Activated CD4-positive, alpha-beta T cell treated with anti-CD3 and anti-CD28 coated beads, Interleukin-2, amount 50 U/mL, for 4 hours (primary cell): ENCODE measurements around the gene RPL6.
"Not testable (repeated sequence)": the region's sequence is repeated elsewhere in the genome, so short reads cannot be mapped to it uniquely, and the experiment has no call there.

Experiments used
- DNase-seq, 2 experiments: peaks; one replicate each; pipeline ENCODE4 v3.0.0-alpha.2; 2020

The RPL6 gene

DNA sequence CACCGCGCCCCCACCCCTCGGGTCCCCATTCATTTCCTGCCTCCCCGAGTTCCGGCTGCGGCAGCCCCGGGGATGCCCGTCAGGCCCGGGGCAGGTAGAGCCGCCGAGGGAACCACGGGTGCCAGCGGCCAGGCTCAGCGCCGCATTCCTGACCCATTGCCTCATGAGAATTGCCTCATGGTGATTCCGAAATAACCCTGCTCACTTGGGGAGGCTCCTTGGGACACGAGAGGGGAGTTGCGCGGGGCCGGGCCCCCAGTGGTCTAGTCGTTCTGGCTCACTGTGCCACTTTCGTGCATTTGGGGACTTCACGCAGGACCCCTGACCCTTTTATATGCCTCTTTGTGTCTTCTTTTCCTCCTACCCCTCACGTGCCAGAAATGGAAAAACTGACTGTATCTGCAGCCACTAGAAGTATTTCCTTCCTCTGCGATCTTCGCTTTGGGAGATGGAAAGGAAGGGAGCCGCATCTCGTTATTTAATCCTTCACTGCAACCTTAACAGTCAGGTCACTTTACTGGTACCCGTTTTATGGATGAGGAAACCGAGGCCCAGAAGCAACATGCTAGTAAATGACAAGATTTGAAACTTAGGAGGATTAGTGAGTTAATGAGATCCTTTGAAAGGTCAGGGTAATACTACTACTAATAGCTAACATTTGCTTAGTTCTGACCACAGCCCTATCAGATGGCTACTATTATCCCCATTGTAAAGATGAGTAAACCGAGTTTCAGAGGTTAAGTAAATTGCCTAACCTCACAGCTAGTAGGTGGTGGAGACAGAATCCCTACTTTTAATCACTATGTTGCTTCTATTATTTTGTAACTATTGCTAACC is 10.1 kb upstream of the RPL6 start:
- DNase-seq = peak in 1 of 2 experiments; percentile 12

DNA sequence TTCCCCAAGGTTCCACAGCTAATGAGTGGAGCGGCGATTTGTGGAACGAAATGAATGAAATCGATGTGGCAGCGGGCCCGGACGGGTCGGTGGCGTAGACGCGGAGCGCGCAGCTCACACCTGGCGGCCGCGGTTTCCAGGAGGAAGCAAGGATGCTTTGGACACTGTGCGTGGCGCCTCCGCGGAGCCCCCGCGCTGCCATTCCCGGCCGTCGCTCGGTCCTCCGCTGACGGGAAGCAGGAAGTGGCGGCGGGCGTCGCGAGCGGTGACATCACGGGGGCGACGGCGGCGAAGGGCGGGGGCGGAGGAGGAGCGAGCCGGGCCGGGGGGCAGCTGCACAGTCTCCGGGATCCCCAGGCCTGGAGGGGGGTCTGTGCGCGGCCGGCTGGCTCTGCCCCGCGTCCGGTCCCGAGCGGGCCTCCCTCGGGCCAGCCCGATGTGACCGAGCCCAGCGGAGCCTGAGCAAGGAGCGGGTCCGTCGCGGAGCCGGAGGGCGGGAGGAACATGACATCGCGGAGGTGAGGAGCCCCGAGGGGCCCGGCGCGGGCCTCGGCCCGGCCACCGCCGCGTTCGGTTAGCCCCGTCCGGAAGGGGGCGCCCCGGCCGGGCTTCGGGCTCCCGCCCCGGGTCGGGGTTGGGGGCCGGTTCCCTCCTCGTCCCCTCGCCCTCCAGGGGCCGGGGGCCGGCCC is 9.3 kb upstream of the RPL6 start, which contains the start of gene PTPN11:
TSS of gene PTPN11 (plus strand) at position 340 of the 689 bp plus-strand sequence. CDS start at position 505, 165 bp downstream.
- peak; percentile 87 to 88 for DNase-seq

DNA sequence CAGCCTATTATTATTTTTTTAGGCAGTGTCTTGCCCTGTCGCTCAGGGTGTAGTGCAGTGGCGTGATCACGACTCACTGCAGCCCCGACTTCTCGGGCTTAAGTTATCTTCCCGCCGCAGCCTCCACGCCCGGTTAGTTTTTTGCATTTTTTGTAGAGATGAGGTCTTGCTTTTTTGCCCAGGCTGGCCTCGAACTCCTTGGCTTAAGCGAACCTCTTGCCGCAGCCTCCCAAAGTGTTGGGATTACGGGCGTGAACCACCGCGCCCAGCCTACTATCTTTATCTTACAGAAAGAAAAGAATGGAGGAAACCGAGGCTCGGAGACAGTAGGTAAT is 8.8 kb upstream of the RPL6 start:
- no peak for DNase-seq

DNA sequence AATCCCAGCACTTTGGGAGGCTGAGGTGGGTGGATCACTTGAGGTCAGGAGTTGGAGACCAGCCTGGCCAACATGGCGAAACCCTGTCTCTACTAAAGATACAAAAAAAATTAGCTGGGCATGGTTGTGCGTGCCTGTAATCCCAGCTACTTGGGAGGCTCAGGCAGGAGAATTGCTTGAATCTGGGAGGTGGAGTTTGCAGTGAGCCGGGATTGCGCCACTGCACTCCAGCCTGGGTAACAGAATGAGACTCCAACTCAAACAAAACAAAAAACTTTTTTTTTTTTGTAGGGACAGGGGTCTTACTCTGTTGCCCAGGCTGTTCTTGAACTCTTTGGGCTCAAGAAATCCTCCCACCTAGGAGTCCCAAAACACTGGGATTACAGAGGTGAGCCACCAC is 6.1 kb upstream of the RPL6 start:
- DNase-seq = not testable (repeated sequence)

DNA sequence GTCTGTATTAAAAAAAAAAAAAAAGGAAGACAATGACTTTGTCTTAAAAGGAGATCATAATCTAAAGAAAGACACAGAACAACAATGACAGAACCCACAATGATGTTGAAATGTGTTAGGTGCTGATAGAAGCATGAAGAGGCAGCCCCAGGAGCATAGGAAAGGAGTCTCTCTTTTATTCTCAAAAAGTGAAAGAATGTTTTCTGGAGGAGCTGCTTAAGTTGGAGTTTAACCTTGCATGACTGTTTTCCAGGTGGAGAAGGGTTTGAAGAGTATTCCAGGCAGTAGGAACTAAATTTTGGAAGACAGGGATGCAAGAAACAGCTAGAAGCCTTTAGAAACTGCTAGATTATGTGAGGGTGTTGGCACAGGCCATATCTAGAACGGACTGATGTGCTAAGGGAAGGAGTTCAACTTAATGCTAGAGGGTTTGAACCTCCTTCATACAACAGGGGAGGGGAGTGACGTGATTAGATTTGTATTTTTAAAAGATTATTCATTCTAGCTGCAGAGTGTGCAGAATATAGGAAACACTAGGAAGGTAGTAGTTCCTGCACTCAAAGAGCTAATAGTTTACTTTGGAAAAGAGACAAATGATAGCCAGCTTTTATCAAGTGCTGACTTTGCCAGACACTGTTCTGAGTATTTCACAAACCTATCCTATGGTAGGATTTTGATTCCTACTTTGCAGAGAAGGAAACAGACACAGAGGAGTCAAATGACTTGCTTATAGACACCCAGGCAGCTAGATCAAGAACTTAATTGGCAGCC is 4.6 kb upstream of the RPL6 start:
- no peak for DNase-seq

DNA sequence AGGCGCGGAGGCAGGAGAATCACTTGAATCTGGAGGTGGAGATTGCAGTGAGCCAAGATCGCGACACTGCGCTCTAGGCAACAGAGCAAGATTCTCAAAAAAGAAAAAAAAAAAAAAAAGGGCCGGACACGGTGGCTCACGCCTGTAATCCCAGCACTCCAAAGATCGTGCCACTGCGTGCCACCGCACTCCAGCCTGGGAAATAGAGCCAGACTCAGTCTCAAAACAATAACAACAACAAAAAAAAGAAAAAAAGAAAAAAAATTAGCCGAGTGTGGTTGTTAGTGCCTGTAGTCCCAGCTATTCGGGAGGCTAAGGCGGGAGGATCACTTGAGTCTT is 470 bp upstream of the RPL6 start:
- DNase-seq = no peak

DNA sequence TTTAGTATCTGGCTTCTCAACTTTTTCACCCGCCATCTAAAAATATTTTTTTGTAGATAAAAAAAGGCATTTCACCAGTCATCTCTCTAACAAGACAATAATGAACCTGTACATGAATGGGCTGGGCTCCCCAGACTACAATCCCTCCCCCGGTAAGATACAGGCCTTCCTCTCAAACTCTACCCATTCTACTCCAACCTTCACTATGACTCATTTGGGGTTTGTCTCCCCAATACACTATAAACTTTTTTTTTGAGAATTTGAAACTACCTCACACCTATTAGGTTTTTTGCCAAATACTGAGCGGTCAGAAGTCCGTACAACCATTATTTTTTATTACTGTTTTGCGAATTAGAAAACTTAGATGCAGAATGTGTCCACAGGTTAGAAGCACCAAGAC is 784 bp downstream of the RPL6 start:
- DNase-seq = peak; percentile 10 to 12

DNA sequence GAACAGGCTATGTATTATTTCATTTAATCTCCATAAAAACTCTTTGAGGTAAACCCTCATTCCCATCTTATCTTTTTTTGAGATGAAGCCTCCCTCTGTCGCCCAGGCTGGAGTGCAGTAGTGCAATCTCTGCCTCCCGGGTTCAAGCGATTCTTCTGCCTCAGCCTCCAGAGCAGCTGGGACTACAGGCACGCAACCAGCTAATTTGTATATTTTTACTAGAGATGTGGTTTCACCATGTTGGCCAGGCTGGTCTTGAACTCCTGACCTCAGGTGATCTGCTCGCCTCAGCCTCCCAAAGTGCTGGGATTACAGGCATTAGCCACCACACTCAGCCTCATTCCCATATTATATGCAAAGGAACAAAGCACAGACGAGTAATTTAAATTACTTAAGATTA is 1.7 kb downstream of the RPL6 start:
- not testable (repeated sequence) for DNase-seq

DNA sequence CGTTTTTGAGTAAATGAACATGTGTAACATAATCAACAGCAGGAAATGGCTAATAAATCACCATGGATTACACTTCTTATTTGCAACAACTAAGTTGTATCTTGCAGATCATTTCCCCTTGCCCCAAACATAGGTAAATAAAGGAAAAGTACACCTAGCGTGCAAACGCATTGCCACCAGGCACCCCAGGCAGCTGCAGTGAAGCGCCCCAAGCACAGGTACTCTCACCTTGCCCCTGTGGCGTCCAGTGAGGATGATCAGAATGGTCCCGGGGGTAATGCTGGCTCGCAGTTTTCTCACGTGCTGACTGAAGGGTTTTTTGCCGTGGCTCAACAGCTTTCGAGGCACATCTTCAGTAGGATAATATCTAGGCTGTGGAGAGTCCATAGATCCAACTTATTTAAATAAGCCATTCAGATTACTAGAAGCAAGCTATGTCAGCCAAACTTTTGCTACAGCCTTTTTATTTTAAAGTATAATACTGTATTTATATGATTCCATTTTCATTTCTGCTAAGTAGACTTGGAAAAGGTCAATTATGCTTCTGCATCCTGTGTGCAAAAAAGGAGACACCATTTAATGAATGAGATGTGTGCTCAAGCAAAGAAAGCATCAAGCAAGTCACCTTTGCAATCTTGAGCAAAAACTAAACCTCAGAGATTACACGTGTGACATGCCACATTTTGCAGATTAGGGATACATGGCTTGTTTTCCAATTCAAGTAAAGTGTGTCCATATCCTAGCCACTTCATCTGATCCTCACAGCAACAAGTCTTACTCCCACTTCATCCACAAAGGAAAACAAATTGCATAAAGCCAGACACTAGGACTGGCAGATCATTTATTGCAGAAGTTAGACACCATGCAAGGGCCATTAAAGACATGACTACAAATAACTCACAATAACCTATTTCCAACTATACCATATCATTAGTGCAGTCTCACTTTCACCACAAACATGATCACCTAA is 2.6 kb downstream of the RPL6 start:
- DNase-seq = no peak

DNA sequence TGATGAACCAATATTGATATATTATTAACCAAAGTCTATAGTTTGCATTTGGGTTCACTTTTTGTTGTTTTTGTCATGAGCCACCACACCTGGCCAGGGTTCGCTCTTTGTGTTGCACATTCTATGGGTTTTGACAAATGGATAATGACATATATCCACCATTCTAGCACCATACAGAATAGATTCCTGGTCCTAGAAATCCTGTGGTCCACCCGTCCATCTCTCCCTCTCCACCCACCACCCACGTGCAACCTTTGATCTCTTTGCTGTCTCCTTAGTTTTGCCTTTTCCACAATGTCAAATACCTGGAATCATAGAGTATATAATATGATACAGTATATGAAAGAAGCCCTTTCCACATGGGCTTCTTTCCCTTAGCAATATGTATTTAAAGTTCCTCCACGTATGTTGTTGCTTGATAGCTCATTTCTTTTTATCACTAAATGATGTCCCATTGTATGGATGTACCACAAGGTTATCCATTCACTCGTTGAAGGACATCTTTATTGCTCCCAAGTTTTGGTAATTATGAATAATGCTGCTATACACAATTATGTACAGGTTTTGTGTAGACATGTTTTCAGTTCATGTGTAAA is 7.4 kb downstream of the RPL6 start:
- DNase-seq = no peak

DNA sequence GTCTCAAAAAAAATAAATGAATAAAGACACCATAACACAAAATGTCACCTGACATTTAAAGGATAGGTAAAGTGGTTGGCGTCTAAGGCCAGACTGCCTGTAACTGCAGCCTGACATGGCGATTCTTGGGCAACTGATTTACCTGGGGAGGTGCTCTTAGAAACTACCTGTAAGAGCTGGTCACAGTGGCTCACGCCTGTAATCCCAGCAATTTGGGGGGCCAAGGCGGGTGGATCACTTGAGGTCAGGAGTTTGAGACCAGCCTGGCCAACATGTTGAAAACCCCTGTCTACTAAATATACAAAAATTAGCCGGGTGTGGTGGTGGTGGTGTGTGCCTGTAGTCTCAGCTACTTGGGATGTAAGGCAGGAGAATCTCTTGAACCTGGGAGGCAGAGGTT is 8.4 kb downstream of the RPL6 start:
- DNase-seq = no peak

DNA sequence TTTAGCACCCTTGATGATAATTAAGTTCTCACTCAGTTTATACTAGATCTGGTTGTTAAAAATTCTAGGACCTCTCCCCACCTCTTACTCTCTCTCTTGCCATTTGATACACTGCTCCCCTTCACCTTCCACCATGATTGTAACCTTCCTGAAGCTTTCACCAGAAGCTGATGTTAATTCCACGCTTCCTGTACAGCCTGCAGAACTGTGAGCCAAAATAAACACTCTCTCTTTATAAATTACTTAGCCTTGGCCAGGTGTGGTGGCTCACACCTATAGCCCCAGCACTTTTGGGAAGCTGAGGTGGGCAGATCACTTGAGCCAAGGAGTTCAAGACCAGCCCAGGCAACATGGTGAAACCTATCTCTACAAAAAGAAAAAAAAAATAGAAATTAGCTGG is 16.1 kb downstream of the RPL6 start:
- DNase-seq = no peak

DNA sequence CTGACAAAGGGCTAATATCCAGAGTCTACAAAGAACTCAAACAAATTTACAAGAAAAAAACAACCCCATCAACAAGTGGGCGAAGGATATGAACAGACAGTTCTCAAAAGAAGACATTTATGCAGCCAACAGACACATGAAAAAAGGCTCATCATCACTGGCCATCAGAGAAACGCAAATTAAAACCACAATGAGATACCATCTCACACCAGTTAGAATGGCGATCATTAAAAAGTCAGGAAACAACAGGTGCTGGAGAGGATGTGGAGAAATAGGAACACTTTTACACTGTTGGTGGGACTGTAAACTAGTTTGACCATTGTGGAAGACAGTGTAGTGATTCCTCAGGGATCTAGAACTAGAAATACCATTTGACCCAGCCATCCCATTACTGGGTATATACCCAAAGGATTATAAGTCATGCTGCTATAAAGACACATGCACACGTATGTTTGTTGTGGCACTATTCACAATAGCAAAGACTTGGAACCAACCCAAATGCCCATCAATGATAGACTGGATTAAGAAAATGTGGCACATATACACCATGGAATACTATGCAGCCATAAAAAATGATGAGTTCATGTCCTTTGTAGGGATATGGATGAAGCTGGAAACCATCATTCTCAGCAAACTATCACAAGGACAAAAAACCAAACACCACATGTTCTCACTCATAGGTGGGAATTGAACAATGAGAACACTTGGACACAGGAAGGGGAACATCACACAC is 19.3 kb downstream of the RPL6 start:
- DNase-seq = not testable (repeated sequence)

DNA sequence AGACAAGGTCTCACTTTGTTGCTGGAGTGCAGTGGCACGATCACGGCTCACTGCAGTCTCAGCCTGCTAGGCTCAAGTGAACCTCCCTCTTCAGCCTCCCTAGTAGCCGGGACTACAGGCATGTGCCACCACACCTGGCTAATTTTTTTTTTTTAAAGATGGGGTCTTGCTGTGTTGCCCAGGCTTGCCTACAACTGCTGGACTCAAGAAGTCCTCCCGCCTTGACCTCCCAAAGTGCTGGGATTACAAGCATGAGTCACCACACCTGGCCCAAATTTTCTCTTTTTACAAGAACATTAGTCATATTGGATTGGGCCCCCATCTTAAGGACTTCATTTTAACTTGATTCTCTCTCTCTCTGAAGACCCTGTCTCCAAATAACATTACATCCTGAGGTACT is 20.2 kb downstream of the RPL6 start:
- DNase-seq = no peak

DNA sequence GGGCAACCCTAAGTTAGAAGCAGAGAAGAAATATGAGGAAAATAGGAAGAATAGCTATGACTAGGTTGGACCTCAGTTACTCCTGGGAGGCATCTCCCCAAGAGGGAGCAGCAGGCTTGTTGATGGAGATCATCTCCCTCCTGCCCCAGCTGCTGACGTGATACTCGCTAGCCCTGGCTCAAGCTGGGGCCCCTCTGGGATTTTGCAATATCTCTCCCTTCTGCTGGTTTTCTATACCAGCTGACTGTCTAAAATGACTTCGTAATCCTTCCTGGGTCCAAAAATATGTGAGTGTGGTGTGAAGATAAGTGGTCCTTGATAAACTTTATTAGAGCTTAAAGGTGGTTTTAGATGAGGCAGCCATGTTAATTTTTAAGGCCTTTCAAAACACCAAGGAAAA is 22.7 kb downstream of the RPL6 start:
- no peak for DNase-seq

DNA sequence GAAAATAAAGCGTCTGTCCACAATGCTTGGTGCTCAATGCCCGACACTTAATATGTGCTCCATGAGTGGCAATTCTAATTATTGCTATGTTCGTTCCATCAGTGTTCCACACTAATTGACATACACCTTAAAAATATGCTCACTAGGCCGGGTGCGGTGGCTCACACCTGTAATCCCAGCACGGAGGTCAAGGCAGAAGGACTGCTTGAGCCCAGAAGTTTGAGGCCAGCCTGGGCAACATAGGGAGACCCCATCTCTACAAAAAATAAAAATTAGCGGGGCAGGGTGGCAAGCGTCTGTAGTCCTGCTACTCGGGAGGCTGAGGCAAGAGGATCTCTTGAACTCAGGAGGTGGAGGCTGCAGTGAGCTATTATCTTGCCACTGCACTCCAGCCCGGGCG is 26.5 kb downstream of the RPL6 start:
- no peak for DNase-seq

DNA sequence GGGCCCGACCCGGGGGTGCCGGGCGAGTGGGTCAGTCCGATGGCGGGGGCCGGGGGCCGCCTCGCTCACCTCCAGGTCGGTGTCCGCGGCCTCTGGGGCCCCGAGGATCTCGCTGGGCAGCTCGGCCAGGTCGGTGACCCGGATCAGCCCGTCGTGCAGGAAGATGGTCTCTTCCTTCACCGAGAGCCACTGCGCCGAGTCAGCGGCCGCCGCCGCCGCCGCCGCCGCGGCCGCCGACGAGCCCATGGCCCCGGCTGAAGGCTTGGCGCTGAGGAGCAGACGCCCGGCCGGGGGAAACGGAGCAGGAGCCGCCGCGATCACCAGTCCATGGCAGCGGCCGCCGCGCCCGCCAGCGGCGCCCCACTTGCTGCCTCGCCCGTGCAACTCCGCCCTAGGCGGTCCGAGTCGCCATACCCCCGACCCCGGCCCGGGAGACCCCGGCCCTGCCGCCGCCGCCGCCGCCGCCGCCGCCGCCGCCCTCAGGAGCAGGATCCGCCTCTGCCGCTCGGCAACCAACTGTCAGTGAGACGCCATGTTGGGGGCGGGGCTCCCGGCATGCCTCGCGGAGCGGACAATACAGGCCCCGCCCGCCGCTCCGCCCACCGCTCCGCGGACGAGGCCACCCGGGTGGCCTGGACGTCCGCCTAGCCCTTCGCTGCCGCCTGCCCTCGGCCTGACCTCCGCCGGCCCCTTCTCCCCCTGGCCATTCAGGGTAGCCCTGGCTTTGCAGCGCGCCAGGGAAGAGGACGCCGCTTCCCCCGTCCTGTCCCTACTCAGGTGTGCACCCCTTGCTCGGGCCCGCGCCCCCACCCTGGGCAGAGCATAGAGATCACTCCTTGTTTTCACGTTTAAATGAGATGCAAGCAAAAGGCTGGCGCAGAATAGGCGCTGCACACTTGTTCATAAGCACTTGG is 27.3 kb downstream of the RPL6 start, which contains the start of gene HECTD4:
TSS of gene HECTD4 (minus strand) at position 549 of the 914 bp plus-strand sequence. CDS start at position 246, 303 bp downstream.
- peak; percentile 90 for DNase-seq

DNA sequence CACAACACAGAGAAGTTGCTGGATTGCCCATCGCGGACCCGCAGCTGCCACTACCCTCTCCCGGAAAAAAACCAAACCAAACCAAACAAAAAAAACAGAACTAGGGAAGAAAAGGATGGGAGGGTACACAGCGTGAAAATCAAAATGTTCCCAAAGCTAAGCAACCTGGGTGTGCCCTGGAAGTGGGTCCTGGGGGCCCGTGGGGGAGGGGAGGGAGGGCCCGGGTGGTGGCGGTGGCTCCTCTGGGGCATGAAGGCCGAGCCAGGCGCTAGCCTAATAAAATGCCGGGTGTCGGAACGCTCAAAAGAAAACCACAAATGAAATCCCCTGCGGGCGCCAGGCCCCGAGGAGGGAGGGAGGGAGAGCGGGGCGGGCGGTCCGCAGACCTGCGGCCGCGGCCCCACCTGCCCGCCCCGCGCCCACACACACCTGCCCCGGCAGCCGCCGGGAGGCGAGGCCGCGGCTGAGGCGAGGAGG is 28.0 kb downstream of the RPL6 start:
- DNase-seq = peak in 1 of 2 experiments; percentile 2

DNA sequence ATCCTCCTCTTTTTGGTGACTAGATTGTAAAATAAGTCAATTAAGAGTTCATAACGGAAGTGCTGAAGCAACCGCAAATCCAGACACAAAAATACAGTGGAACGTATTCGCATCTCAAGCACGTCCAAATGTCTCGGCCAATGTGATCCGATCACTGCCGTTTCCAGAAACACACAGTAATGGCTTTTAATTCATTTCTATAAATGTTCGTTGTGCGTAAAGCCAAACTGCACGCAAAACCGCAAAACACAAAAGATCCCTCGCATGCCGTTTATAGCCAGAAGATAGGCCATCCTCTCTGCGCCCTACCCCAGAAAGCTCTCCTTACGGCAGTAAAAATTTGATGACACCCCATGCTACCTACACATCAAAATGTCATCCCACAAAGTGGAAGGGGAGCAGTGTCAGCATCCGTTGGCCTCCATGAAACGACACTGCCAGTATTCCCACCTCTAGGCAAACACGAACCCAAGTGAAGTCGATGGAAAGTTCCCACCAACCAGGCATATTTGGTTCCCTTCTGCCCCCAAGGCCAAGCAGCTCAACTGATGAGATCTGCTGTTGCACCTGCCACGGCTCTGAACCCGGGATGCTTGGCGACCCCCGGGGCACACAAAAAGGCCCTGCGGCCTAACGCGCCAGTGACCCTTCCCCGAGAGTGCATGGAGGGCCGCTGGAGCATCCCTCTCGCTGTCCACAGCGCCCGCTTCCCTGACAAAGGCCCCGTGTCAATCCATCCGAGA is 28.6 kb downstream of the RPL6 start:
- DNase-seq = no peak
